Measurements from ENCODE around the gene TNFRSF21. TPM values are rescaled to one million over a fixed set of nuclear protein-coding genes. Genes with fewer than 3 reads are reported as not detected.
"Not testable (repeated sequence)": the region's sequence is repeated elsewhere in the genome, so short reads cannot be mapped to it uniquely, and the experiment has no call there.

Gene TNFRSF21
- total RNA-seq, 1 donor from 2014 or later = 1.8 TPM

- no peak overlapping the region for H3K4me3 ChIP-seq
- no peak overlapping the region for H3K27ac ChIP-seq
- no peaks in the 10 kb centered on the region for H3K4me1 ChIP-seq
- DNase-seq (ENCODE audit: low spot score in 2 of 2) = no peak
- H3K9me3 ChIP-seq = no peaks in the 10 kb centered on the region
- intact Hi-C loops (cut with DNase I) = no loop called here
- no peaks in the 10 kb centered on the region for H3K27me3 ChIP-seq
- no peak for TF ChIP-seq CTCF (IDR thresholded peaks at IDR 0.05)
- H3K36me3 ChIP-seq = no peaks in the 10 kb centered on the region
Measured at GRCh38 chr6:47335466-47335865, 25.8 kb upstream of the TNFRSF21 start.

- Histone ChIP-seq H3K9me3 (no peaks in the 10 kb centered on the region), H3K36me3 (no peaks in the 10 kb centered on the region), H3K27ac (no peak overlapping the region), H3K4me3 (no peak overlapping the region), H3K4me1 (no peaks in the 10 kb centered on the region), H3K27me3 (no peaks in the 10 kb centered on the region)
- no peak for TF ChIP-seq CTCF (IDR thresholded peaks at IDR 0.05)
- DNase-seq (ENCODE audit: low spot score in 2 of 2) = no peak
- intact Hi-C loops (cut with DNase I) = no loop called here
Measured at GRCh38 chr6:47334334-47334733, 24.6 kb upstream of the TNFRSF21 start.

DNA sequence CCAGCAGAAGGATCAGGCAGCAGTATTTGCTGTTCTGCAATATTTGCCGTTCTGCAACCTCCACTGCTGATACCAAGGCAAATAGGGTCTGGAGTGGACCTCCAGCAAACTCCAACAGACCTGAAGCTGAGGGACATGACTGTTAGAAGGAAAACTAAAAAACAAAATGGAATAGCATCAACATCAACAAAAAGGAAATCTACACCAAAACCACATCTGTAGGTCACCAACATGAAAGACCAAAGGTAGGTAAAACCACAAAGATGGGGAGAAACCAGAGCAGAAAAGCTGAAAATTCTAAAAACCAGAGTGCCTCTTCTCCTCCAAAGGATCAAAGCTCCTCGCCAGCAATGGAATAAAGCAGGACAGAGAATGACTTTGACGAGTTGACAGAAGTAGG is 18.9 kb upstream of the TNFRSF21 start:
- H3K27ac ChIP-seq; H3K27me3 ChIP-seq; H3K4me1 ChIP-seq; H3K9me3 ChIP-seq; H3K4me3 ChIP-seq; intact Hi-C loops (cut with DNase I); H3K36me3 ChIP-seq; DNase-seq (ENCODE audit: low spot score in 2 of 2): not testable (repeated sequence)

GRCh38 chr6:47328139-47328538 is 18.4 kb upstream of the TNFRSF21 start:
- intact Hi-C loops (cut with DNase I); H3K9me3 ChIP-seq; H3K36me3 ChIP-seq; H3K27me3 ChIP-seq; H3K27ac ChIP-seq; H3K4me1 ChIP-seq; H3K4me3 ChIP-seq; DNase-seq (ENCODE audit: low spot score in 2 of 2): not testable (repeated sequence)

- intact Hi-C loops (cut with DNase I) = no loop called here
- DNase-seq (ENCODE audit: low spot score in 2 of 2) = no peak
- no peak for TF ChIP-seq CTCF (IDR thresholded peaks at IDR 0.05)
- no peak overlapping the region for H3K27ac ChIP-seq
- no peaks in the 10 kb centered on the region for H3K27me3 ChIP-seq
- no peak overlapping the region for H3K4me3 ChIP-seq
- H3K36me3 ChIP-seq = no peaks in the 10 kb centered on the region
- no peaks in the 10 kb centered on the region for H3K9me3 ChIP-seq
- no peaks in the 10 kb centered on the region for H3K4me1 ChIP-seq
Measured at GRCh38 chr6:47323887-47324286, 14.2 kb upstream of the TNFRSF21 start.

DNA sequence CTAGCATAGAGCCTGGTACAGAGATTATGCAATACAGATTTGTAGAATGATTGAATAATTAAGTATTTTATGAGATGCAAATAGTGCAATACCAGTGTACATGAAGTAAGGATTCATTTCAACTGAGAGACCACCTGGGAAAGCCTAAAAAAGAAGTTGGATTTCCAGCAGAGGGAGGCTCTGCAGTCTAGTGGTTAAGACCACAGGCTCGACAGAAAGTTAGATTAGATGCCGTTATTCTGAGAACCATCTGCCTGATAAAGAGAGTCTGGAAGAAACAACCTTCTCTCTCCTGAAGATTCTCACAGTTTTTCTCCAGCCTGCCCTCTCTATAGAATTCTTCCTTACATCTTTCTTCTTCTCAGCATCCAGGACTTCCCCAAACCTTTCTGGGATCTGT is 13.6 kb upstream of the TNFRSF21 start:
- Histone ChIP-seq H3K27me3 (no peaks in the 10 kb centered on the region), H3K9me3 (no peaks in the 10 kb centered on the region), H3K36me3 (no peaks in the 10 kb centered on the region), H3K4me1 (no peaks in the 10 kb centered on the region), H3K27ac (no peak overlapping the region), H3K4me3 (no peak overlapping the region)
- no peak for TF ChIP-seq CTCF (IDR thresholded peaks at IDR 0.05)
- intact Hi-C loops (cut with DNase I) = no loop called here
- no peak for DNase-seq (ENCODE audit: low spot score in 2 of 2)

DNA sequence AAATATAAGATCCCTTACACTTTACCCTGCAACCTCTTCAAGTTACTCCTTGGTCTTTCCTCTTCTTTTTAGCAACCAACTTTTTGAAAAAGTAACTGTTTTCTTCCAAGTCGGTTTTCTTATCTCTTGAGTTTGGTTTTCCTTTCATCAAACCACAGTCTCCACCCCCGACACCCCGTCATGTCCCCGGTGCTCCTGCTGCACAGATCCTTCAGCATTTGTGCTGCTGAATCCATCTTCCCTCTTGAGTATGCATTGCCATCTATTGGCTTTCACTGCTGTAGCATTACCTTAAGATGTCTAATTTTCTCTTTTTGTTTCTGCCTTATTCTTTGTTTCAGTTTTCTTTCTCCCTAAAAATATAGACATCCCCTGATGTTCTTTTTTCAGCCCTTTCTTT is 11.9 kb upstream of the TNFRSF21 start:
- no peak overlapping the region for H3K4me3 ChIP-seq
- intact Hi-C loops (cut with DNase I) = no loop called here
- H3K27me3 ChIP-seq = no peaks in the 10 kb centered on the region
- no peak overlapping the region for H3K27ac ChIP-seq
- H3K4me1 ChIP-seq = no peaks in the 10 kb centered on the region
- TF ChIP-seq CTCF (IDR thresholded peaks at IDR 0.05) = no peak
- no peaks in the 10 kb centered on the region for H3K9me3 ChIP-seq
- DNase-seq (ENCODE audit: low spot score in 2 of 2) = no peak
- H3K36me3 ChIP-seq = no peaks in the 10 kb centered on the region

Data from ascending aorta (tissue), 2 donors.